Astrocyte of the cerebellum (primary cell): Measurements from ENCODE around the gene VGF.

Source experiments
- DNase-seq: peaks from one replicate; pipeline ENCODE4 v3.0.0-alpha.2; 2011; ENCODE audit warnings: low read depth
- H3K4me3 ChIP-seq: 2 replicates; pipeline ENCODE4 v1.5.1; 2011; ENCODE audit warnings: mild to moderate bottlenecking, low read depth, low read length, moderate library complexity
- in situ Hi-C: cut with HindIII; loops from 2 replicates; pipeline ENCODE4 v1.10.0; 2017; ENCODE audit warnings: low sequenced_read_pairs
- TF ChIP-seq, protein P1 (sequence below): IDR thresholded peaks from 2 replicates; pipeline ENCODE4 v1.5.1; 2012; ENCODE audit warnings: low read length, low read depth, moderate library complexity, mild to moderate bottlenecking; ENCODE audit errors: missing control alignments

Gene VGF

DNA sequence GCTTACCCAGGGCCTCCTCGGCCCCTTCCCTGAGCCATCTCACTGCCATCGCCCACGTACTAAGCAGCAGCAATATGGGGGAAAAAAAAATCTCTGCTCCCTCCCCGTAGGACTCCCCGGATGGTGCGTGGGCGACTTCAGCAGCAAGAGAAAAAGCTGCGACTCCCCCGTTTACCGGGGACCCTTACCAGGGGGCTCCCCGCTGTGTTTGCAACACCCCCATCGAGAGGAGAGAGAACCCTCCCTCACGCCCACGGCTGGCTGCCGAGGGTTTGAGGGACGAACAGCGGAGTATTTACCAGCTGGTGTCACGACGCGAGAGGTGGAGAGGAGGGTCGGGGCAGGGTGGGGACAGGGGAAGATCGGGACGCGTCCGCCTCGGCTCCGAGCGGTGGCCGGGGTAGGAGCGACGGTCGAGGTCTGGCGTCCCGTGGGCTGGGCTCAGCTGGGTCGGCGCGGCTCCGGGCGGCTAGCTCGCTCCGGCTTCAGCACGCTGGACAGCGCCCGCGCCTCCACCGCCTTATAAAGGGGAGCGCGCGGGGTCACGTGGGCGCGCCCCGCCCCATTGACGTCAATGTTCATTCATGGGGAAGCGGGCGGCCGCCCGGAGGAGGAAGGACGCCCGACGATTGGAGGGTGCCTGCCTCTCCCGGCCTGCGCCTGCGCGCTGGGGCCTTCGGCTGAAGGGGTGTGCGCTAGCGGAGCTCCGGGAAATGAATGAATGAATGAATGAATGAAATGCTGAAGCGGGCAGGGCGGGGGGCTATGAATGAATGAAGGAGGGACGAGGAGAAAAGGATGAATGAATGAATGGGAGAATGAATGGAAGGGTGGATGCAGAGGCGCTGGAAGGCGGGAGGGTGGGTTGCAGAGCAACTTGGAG is at the start of gene VGF:
Gene VGF (minus strand): TSS at position 495 of the 883 bp plus-strand sequence. CDS start 726 bp downstream, outside the sequence.
- in situ Hi-C loops: no loop called here
- peak within 1 kb of the TSS; percentile 6 for H3K4me3 ChIP-seq
- TF ChIP-seq, protein P1, sequence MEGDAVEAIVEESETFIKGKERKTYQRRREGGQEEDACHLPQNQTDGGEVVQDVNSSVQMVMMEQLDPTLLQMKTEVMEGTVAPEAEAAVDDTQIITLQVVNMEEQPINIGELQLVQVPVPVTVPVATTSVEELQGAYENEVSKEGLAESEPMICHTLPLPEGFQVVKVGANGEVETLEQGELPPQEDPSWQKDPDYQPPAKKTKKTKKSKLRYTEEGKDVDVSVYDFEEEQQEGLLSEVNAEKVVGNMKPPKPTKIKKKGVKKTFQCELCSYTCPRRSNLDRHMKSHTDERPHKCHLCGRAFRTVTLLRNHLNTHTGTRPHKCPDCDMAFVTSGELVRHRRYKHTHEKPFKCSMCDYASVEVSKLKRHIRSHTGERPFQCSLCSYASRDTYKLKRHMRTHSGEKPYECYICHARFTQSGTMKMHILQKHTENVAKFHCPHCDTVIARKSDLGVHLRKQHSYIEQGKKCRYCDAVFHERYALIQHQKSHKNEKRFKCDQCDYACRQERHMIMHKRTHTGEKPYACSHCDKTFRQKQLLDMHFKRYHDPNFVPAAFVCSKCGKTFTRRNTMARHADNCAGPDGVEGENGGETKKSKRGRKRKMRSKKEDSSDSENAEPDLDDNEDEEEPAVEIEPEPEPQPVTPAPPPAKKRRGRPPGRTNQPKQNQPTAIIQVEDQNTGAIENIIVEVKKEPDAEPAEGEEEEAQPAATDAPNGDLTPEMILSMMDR: no peak
- DNase-seq: peak; percentile 51

DNA sequence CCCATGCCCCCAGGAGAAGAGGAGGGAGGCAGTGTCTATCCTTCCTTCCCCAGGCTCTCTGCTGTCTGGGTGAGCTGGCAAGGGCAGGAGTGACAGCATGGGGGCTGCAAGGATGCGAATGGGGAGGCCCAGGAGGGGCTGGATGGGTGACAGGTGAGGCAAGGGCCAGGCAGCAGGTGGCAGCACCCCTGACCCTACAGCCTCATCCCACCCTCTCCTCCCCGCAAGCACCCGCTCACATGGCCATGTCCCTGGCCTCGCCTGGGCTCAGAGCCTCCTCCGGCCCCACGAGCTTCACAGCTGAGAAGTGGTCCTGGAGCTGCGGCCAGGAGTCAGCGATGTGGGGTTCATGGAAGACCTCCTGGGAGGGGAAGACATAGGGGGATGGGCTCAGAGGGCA is 46.6 kb upstream of the VGF start:
- TF ChIP-seq, protein P1: no peak
- no peak for DNase-seq
- in situ Hi-C loops: no loop called here
- H3K4me3 ChIP-seq: no peak overlapping the region

DNA sequence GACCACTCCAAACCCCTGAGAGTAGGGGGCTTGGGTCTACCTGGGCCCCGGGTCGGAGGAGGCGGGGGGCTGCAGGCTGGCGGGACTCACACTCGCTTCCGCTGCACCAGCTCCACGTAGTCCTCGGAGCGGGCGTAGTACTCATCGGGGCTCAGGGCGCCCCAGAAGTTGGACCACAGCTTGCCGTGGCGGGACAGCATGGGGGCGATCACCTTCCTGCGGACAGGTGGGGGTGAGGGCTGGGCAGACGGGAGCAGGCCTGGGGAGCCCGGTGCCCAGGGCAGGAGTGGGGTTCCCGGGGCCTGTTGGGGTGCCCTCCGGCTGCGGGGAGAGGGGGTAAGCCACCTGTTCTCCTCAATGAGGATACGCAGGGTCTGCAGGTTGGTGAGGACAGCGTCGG is 46.1 kb upstream of the VGF start:
- H3K4me3 ChIP-seq: no peak overlapping the region
- no peak for DNase-seq
- in situ Hi-C loops: no loop called here
- TF ChIP-seq, protein P1: no peak

DNA sequence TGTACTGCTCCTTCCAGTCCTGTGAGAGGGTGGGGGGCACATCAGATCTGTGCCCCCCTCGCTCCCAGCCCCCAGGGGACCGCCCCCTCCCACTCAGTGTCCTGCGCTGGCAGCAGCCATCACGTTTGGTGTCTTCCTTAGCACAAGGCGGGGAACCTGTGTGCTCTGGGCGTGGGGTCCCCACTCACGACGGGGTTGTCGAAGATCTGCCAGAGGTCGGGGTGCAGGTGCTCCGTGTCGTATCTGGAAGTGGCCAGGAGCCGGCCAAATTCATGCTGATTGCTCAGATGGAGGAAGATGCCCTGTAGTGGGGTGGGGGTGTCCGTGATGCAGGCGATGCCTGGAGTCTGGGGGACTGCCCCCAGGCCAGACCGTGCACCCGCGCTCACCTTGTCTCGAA is 44.8 kb upstream of the VGF start:
- DNase-seq: no peak
- H3K4me3 ChIP-seq: no peak overlapping the region
- TF ChIP-seq, protein P1: no peak
- in situ Hi-C loops: no loop called here

DNA sequence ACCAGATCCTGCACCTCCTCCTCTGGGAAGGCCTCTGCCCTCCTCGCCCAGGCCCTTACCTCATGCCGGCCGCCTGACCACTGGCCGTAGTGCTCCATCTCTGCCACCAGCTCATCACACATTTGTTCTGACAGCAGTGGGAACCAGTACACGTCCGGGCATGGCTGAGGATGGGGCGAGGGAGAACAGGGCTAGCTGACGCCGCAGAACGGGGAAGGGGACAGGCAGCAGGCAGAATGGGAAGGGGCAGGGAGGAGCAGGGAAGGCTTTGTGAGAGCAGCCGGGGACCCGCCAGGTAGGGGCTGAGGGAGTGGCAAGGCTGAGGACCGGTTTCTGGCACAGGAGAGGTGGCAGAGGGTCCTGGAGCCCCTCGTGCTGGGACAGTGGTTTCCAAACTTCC is 43.4 kb upstream of the VGF start:
- no peak for DNase-seq
- TF ChIP-seq, protein P1: no peak
- no peak overlapping the region for H3K4me3 ChIP-seq
- in situ Hi-C loops: no loop called here

DNA sequence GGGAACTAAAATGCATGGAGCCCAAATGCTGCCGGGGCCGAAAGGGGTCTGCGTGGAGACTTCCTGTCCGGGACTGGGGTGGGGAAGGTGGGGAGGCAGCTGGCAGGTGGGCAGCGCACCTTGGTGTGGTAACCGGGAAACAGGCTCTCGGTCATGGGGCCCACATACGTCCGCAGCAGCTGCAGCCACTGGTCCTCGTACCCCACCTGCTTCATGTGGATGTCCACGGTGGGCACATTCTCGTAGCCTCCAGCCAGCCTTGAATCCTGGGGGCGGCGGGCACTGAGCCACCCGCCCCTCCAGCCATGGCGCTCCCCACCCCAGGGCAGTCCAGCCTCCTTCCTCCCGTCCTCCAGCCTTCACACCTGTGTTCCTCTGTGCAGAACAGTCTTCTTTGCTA is 42.1 kb upstream of the VGF start:
- no peak for DNase-seq
- H3K4me3 ChIP-seq: no peak overlapping the region
- TF ChIP-seq, protein P1: no peak
- in situ Hi-C loops: no loop called here

DNA sequence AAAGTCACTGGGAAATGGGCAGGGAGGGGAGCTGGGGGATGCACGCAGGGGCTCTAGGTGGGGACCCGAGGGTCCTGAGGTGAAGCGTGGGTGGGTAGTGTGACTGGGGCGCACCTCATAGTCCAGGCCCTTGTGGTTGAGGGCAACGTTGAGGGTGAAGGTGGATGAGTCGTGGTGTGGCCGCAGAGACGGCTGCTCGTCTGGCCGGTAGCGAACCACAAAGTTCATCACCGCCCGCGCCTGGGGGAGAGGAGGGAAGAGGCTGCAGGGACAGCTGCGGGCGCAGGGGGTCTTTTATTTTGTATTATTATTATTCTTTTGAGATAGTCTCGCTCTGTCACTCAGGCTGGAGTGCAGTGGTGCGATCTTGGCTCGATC is 41.3 kb upstream of the VGF start:
- DNase-seq: no peak
- in situ Hi-C loops: no loop called here
- TF ChIP-seq, protein P1: no peak
- no peak overlapping the region for H3K4me3 ChIP-seq
